ENCODE measurements around the gene PAXX.

GRCh38 chr9:137041124-137041523, 48.9 kb downstream of the PAXX start:
- TF ChIP-seq, protein P1, sequence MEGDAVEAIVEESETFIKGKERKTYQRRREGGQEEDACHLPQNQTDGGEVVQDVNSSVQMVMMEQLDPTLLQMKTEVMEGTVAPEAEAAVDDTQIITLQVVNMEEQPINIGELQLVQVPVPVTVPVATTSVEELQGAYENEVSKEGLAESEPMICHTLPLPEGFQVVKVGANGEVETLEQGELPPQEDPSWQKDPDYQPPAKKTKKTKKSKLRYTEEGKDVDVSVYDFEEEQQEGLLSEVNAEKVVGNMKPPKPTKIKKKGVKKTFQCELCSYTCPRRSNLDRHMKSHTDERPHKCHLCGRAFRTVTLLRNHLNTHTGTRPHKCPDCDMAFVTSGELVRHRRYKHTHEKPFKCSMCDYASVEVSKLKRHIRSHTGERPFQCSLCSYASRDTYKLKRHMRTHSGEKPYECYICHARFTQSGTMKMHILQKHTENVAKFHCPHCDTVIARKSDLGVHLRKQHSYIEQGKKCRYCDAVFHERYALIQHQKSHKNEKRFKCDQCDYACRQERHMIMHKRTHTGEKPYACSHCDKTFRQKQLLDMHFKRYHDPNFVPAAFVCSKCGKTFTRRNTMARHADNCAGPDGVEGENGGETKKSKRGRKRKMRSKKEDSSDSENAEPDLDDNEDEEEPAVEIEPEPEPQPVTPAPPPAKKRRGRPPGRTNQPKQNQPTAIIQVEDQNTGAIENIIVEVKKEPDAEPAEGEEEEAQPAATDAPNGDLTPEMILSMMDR (IDR thresholded peaks at IDR 0.05; ENCODE audit: insufficient read depth, low read length): no peak
- no peak for TF ChIP-seq GABPA (IDR thresholded peaks at IDR 0.05; ENCODE audit: low read depth)

All from HL-60 (cell line).